ENCODE data around the gene HIC2. TPM values are rescaled to one million over a fixed set of nuclear protein-coding genes. Genes with fewer than 3 reads are reported as not detected.
"Not testable (repeated sequence)": the region's sequence is repeated elsewhere in the genome, so short reads cannot be mapped to it uniquely, and the experiment has no call there.

Gene HIC2
- total RNA-seq, 1 experiment from 2014 or later, result 33.3 TPM

DNA sequence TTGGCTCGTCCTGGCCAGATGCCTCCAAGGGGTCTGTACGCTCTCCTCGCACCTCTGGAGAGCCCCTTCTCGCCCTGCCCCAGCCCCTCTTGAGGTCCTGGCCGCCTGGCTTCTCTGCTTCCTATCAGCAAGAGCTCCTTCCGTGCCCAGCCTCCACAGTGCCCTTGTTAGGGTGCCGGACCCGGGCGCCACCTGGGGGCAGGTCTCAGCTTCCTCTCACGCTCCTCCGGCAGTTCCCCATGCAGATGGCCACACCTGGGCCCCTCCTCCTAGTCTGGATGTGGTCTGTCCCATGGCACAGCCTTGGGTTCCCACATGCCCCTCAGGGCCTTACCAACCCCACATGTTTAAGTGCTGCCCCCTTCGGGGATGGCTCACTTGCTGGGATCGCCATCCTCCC, 56.5 kb downstream of the HIC2 start:
- H3K9me3 Mint-ChIP-seq; H3K27ac Mint-ChIP-seq; H3K4me1 Mint-ChIP-seq; H3K36me3 Mint-ChIP-seq; H3K4me3 Mint-ChIP-seq; DNase-seq (ENCODE audit: low spot score); H3K27me3 Mint-ChIP-seq (ENCODE audit: low read depth); POLR2A ChIA-PET; CTCF ChIA-PET: not testable (repeated sequence)
- ATAC-seq, result peak; percentile 58

DNA sequence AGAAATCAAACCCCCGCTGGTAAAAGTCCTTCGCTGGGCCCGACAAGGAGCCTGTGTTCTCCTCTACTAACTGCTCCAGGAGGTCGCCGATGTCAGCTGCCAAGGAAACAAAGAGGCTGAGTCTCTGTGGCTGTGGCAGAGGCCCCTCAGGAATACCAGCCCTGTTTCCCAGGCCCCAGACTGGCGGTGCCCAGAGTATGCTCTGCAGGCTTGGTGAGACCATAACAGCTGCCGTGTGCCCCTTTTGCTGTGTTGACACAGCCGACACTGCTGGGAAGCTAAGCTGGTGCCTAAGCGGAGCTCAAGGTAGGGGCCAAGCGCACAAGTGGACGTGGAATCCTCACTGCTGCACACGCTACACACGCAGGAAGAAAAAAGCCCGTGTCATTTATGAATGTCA, 66.9 kb downstream of the HIC2 start:
- CTCF ChIA-PET; H3K4me3 Mint-ChIP-seq; H3K36me3 Mint-ChIP-seq; H3K4me1 Mint-ChIP-seq; H3K27me3 Mint-ChIP-seq (ENCODE audit: low read depth); H3K27ac Mint-ChIP-seq; ATAC-seq; POLR2A ChIA-PET; H3K9me3 Mint-ChIP-seq; DNase-seq (ENCODE audit: low spot score): not testable (repeated sequence)

DNA sequence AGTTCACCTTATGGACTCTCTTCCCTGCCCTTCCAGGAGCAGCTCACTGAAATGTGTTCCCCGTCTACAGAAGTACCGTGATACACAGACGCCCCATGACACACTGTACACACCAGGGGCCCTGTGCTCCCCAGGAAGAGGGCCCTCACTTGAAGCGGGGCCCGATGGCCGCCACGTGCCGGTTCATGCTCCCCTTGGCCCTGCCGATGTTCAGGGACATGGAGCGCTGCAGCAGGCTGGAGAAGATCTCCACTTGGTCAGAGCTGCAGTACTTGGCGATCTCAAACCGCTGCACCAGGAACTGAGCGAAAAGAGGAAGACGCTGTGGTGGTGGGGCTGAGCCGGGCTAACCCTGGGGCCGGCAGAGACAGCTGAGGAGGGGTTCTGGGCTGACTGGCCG, 70.6 kb downstream of the HIC2 start:
- H3K27me3 Mint-ChIP-seq (ENCODE audit: low read depth); H3K4me1 Mint-ChIP-seq; H3K27ac Mint-ChIP-seq; H3K36me3 Mint-ChIP-seq; POLR2A ChIA-PET; CTCF ChIA-PET; ATAC-seq; H3K4me3 Mint-ChIP-seq; DNase-seq (ENCODE audit: low spot score); H3K9me3 Mint-ChIP-seq: not testable (repeated sequence)

DNA sequence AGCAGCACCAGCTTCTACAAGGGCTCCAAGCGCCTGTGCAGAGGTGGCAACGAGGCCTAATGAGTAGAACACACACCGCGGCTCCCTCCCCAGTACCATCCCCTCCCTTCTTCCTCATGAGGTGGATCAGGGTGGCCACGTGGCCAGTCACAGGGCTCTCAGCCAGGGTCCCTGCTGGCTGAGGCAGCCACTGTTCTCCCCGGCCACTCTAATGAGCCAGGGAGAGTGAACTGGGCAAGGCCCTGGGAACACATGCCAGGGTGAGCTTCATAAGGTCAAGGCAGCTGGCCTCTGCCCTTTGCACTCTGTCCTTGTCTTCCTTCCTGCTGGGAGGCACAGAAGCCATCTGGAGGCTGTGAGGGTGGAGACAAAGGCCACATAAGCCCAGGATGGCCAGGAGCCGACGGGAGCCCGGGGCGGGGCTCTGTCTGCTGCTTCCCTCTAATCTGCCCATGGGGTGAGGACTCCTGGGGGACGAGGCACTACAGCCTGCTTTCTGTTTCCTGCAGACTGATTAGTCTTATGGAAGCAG, 72.0 kb downstream of the HIC2 start:
- DNase-seq (ENCODE audit: low spot score); H3K27ac Mint-ChIP-seq; H3K9me3 Mint-ChIP-seq; H3K4me1 Mint-ChIP-seq; ATAC-seq; H3K4me3 Mint-ChIP-seq; H3K27me3 Mint-ChIP-seq (ENCODE audit: low read depth); CTCF ChIA-PET; POLR2A ChIA-PET; H3K36me3 Mint-ChIP-seq: not testable (repeated sequence)

DNA sequence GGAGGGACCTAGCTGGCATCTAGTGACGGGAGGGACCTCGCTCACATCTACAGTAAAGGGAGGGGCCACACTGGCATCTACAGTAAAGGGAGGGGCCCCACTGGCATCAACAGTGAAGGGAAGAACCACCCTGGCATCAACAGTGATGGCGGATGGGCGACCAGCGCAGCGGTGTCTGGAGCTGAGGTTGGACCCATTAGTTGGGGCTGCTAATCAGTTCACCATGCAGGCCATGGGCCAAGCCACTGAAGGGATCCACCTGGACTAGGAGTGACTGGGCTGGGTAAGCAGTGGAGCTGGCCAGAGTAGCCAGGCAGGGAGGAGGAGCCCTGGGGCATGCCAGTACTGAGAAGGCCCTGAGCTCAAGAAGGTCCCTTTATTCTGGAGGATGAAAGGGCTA, 73.4 kb downstream of the HIC2 start:
- POLR2A ChIA-PET; DNase-seq (ENCODE audit: low spot score); H3K36me3 Mint-ChIP-seq; H3K4me3 Mint-ChIP-seq; CTCF ChIA-PET; H3K9me3 Mint-ChIP-seq; H3K27me3 Mint-ChIP-seq (ENCODE audit: low read depth); H3K27ac Mint-ChIP-seq; H3K4me1 Mint-ChIP-seq; ATAC-seq: not testable (repeated sequence)

DNA sequence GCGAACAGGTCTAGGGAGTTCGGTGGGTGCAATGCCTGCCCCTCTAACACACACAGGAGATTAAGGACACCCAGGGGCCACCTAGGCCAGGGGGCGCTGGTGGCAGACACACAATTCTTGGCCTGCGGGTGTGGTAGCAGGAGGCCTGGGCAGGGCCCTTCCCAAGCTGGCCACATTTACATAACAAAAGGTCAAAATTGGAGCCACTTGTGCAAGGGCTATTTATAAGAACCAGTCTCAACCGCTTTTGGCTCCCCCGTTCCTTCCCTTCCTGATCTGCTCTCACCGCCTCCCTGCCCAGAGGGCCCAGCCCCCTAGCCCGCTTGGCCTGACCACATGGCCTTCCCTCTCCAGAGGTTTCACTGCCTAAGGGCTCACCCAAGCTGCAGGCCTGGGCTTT, 75.1 kb downstream of the HIC2 start:
- peak; percentile 57 for ATAC-seq
- H3K27me3 Mint-ChIP-seq (ENCODE audit: low read depth); H3K4me1 Mint-ChIP-seq; H3K9me3 Mint-ChIP-seq; CTCF ChIA-PET; H3K27ac Mint-ChIP-seq; DNase-seq (ENCODE audit: low spot score); POLR2A ChIA-PET; H3K4me3 Mint-ChIP-seq; H3K36me3 Mint-ChIP-seq: not testable (repeated sequence)

DNA sequence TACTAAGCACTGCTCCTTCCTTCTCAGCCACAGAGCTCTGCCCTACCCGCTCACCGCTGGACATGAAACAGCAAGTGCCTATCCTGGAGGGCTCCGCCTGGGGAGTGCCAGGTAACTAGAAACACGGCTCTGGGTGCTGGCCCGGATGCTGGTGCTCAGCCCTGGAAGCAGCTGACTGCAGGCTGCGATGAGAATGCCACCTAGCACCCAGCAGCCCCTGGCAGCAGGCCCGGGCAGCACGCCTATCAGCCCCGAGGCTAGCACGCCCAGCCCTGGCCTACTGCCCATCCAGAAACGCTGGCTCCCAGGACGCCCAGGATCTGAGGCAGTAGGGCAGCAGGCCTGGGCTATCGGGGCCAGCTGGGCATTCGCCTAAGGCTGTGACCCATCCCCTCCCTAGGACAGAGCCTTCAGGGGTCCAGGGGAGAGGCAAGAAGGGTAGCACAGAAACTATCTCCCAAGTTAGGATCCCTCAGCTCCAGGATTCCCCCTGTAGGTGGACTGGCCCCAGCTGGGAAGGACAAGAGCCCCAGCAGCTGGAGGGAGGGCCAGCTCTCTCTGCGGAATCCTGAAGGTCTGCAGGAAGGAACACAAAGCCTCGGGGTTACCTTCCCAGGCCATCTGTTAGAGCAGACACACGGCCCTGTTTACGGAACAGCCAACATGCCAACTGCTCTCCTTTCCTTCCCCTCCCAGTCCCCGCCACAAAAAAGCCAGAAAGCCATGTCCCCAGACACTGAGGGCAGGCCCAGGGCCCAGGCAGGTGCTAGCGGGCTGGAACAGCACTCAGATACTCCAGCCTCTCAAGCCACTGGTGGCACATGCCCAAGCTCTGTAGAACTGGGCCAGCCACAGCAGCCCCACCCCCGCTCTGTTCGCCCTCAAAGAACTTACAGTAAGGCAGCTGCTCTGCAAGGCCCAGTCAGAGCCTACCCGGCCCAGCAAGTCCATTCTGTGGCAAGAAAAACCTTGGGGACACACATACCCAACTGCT, 76.9 kb downstream of the HIC2 start:
- not testable (repeated sequence) for H3K27ac Mint-ChIP-seq, H3K4me3 Mint-ChIP-seq

DNA sequence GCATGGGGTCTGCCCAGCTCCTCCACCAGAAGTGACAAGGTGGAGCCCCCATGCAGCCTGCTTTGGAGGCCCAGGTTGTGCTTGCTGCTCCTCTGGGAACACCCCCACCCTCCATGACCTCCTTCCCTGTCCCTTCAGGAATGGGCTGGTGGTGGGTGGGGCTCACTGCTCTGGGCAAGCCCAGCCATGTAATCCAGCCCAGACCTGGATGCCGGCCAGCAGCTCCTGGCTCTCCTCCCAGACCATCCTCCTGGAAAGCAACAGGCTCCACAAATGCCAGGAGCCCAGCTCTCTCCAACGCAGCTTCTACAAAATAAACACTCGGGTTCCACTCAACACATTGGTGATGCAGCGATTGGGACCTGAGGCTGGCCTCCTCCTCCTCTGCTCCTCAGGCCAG, 80.8 kb downstream of the HIC2 start:
- DNase-seq (ENCODE audit: low spot score); H3K27ac Mint-ChIP-seq; H3K27me3 Mint-ChIP-seq (ENCODE audit: low read depth); POLR2A ChIA-PET; H3K36me3 Mint-ChIP-seq; H3K4me3 Mint-ChIP-seq; H3K4me1 Mint-ChIP-seq; CTCF ChIA-PET; ATAC-seq; H3K9me3 Mint-ChIP-seq: not testable (repeated sequence)

More for the DNA sequence above, 76.9 kb downstream of the HIC2 start:
- POLR2A ChIA-PET; H3K36me3 Mint-ChIP-seq; H3K27me3 Mint-ChIP-seq (ENCODE audit: low read depth); H3K4me1 Mint-ChIP-seq; CTCF ChIA-PET; H3K9me3 Mint-ChIP-seq; DNase-seq (ENCODE audit: low spot score): not testable (repeated sequence)
- ATAC-seq, result peak; percentile 19

DNA sequence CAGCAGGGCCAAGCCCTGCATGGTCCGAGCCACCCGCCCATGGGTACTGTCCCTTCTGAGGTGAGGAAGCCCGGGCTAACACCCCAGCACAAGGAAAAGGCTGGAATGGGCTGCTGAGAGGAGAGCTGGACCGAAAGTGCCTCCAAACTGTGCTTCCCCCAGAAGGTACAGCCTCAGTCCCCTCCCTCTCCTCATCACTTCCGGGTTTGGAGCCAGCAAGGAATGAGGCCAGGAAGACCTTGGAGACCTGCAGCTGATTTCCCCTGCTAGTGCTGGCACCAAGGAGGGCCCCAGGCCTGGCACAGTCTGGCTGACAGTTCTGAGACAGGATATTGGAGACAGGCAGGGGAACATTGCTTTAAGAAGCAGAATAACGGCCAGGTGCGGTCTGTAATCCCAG, 81.3 kb downstream of the HIC2 start:
- CTCF ChIA-PET; H3K4me1 Mint-ChIP-seq; H3K9me3 Mint-ChIP-seq; H3K36me3 Mint-ChIP-seq; POLR2A ChIA-PET; H3K4me3 Mint-ChIP-seq; ATAC-seq; H3K27me3 Mint-ChIP-seq (ENCODE audit: low read depth); H3K27ac Mint-ChIP-seq; DNase-seq (ENCODE audit: low spot score): not testable (repeated sequence)

DNA sequence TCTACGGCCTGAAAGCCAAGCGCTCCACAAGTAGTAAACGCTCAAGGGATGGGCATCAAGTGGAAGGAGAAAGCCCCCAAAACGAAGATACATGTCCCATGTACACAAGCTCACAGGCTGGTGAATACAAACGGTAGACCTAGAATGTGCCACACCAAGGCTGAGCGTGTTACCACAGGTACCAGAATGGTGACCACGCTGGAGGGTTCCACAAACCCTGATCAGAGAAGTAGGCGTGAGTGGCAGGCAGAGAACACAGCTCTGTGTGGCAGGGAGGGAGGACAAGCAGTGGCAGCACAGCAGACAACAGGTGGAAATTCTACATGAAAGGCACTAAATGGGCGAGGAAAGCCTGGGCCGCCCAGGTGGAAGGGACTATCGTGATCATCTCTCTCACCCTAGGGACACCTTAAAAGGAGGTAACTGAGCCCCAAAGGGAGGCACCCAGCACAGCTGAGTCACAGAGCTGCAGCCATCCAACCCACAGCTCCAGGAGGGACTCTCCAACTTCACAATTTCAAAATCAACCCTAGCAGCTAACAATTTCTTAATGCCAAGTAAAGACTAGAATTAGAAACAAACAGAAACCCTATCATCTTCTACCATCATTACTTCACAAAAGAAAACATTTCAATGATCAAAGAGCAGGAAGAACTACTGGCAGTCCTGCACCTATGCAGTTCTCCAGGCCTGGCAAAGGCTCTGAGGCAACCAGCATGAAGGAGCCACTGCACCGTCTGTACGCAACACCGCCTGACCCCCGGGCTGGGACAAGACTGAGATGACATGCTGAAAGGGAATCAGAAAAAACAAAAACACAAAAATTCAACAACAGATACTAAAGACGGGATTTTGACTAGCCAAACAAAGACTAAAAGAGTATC, 82.7 kb downstream of the HIC2 start:
- H3K36me3 Mint-ChIP-seq; H3K27ac Mint-ChIP-seq; ATAC-seq; H3K4me1 Mint-ChIP-seq; H3K4me3 Mint-ChIP-seq; CTCF ChIA-PET; H3K27me3 Mint-ChIP-seq (ENCODE audit: low read depth); POLR2A ChIA-PET; H3K9me3 Mint-ChIP-seq; DNase-seq (ENCODE audit: low spot score): not testable (repeated sequence)
